ENCODE results near the gene FCAMR. TPM values are rescaled to one million over a fixed set of nuclear protein-coding genes. Genes with fewer than 3 reads are reported as not detected.

The FCAMR gene
- polyA plus RNA-seq, 3 donors, result 6.8 to 10.5 (median 9.5) TPM

GRCh38 chr1:206912445-206913095 is 57.7 kb downstream of the FCAMR start:
- peak; percentile 80 for DNase-seq

- peak; percentile 46 for DNase-seq
These were observed 59.1 kb downstream of the FCAMR start for GRCh38 chr1:206911064-206911663.

GRCh38 chr1:206909883-206910318 is 60.4 kb downstream of the FCAMR start:
- no peak for DNase-seq

GRCh38 chr1:206909161-206909882 is 60.9 kb downstream of the FCAMR start:
- DNase-seq, result peak; percentile 87

GRCh38 chr1:206908038-206908437 is 62.2 kb downstream of the FCAMR start:
- no peak for DNase-seq

Other genes with a start within 250 kb of the FCAMR start
- 1 to 10 TPM in 1 of 3 donors, under 1 TPM in 2; 0.62 to 1.2 (median 0.83) TPM for gene IL19, start 199.7 kb downstream of the FCAMR start, polyA plus RNA-seq (ENCODE audit: insufficient read length in 3 of 3)
- gene IL10, start 198.0 kb downstream of the FCAMR start, polyA plus RNA-seq (ENCODE audit: insufficient read length in 3 of 3), result under 1 TPM; 0.07 to 0.65 (median 0.23) TPM
- gene IL20, start 104.8 kb downstream of the FCAMR start, polyA plus RNA-seq (ENCODE audit: insufficient read length in 3 of 3), result not detected
- gene IL24, start 73.0 kb downstream of the FCAMR start, polyA plus RNA-seq (ENCODE audit: insufficient read length in 3 of 3), result under 1 TPM; 0.30 to 0.36 (median 0.35) TPM
- 1 to 10 TPM; 1.6 to 2.5 (median 2.2) TPM for gene FCMR, start 48.5 kb downstream of the FCAMR start, polyA plus RNA-seq (ENCODE audit: insufficient read length in 3 of 3)
- 1 to 10 TPM in 2 of 3 donors, under 1 TPM in 1; 0.87 to 1.8 (median 1.4) TPM for gene PIGR, start 24.0 kb downstream of the FCAMR start, polyA plus RNA-seq (ENCODE audit: insufficient read length in 3 of 3)
- gene C1orf116, start 62.3 kb upstream of the FCAMR start, polyA plus RNA-seq (ENCODE audit: insufficient read length in 3 of 3), result 10 to 100 TPM; 22.0 to 27.0 (median 26.6) TPM
- 10 to 100 TPM; 12.6 to 14.7 (median 14.3) TPM for gene YOD1, start 80.7 kb upstream of the FCAMR start, polyA plus RNA-seq (ENCODE audit: insufficient read length in 3 of 3)
- 10 to 100 TPM; 14.0 to 23.3 (median 20.6) TPM for gene PFKFB2, start 82.8 kb upstream of the FCAMR start, polyA plus RNA-seq (ENCODE audit: insufficient read length in 3 of 3)
- under 1 TPM; 0.20 to 0.74 (median 0.53) TPM for gene C4BPB, start 118.4 kb upstream of the FCAMR start, polyA plus RNA-seq (ENCODE audit: insufficient read length in 3 of 3)
- gene C4BPA, start 133.8 kb upstream of the FCAMR start, polyA plus RNA-seq (ENCODE audit: insufficient read length in 3 of 3), result under 1 TPM; 0.56 to 0.69 (median 0.59) TPM

Measured in renal pelvis (tissue), 4 donors.